IMR-90 (cell line): ENCODE data around the gene BTBD18.

Source experiments
- MAFK ChIP-seq: IDR thresholded peaks from 2 replicates; pipeline ENCODE4 v1.6.1; 2012; ENCODE audit warnings: low read depth, low read length, improper control_type of control experiment
- RAD21 ChIP-seq: IDR thresholded peaks from 2 replicates; pipeline ENCODE4 v1.6.1; 2012; ENCODE audit warnings: low read length, improper control_type of control experiment
- TF ChIP-seq, protein P1 (sequence below): conservative IDR thresholded peaks from 2 replicates; pipeline ENCODE4 v1.5.1; 2012; ENCODE audit warnings: mild to moderate bottlenecking, low read depth, low read length, improper control_type of control experiment

DNA sequence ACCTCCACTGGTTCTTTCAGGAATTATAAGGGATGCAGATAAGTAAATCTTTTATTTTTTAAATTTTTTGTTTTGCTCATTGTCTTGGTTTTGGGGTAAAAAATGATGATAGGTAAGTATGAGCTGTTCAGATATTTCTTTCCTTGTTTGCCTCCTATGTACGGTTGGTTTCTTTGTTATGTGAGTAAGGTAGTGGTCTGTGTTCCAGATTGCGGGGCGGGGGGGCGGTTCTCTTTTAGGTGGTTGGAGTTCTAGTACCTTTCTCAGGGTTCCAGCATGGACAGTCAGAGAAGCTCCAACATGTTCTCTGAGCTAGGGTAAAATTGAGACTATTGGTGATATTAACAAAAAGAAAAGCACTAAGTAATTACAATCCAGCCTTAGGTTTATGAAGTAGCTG is 12.4 kb upstream of the BTBD18 start:
- TF ChIP-seq, protein P1, sequence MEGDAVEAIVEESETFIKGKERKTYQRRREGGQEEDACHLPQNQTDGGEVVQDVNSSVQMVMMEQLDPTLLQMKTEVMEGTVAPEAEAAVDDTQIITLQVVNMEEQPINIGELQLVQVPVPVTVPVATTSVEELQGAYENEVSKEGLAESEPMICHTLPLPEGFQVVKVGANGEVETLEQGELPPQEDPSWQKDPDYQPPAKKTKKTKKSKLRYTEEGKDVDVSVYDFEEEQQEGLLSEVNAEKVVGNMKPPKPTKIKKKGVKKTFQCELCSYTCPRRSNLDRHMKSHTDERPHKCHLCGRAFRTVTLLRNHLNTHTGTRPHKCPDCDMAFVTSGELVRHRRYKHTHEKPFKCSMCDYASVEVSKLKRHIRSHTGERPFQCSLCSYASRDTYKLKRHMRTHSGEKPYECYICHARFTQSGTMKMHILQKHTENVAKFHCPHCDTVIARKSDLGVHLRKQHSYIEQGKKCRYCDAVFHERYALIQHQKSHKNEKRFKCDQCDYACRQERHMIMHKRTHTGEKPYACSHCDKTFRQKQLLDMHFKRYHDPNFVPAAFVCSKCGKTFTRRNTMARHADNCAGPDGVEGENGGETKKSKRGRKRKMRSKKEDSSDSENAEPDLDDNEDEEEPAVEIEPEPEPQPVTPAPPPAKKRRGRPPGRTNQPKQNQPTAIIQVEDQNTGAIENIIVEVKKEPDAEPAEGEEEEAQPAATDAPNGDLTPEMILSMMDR, result no peak
- TF ChIP-seq RAD21 (no peak), MAFK (no peak)
